ENCODE measurements around the gene PDLIM1.

The PDLIM1 gene

GRCh38 chr10:95281206-95281605, 9.6 kb downstream of the PDLIM1 start:
- Histone ChIP-seq H3K27ac (ENCODE audit: low read length) (no peak overlapping the region), H2AFZ (ENCODE audit: low read length) (no peak overlapping the region), H3K4me2 (ENCODE audit: low read depth, low read length) (no peak overlapping the region), H3K36me3 (replicated peaks; ENCODE audit: insufficient read depth, low read length) (no peaks in the 10 kb centered on the region), H3K27me3 (replicated peaks; ENCODE audit: insufficient read depth, low read length) (no peaks in the 10 kb centered on the region), H3K9me3 (replicated peaks; ENCODE audit: insufficient read depth, low read length) (no peaks in the 10 kb centered on the region), H3K79me2 (ENCODE audit: low read length) (peaks cover 99% of the 10 kb centered on the region), H3F3A (ENCODE audit: insufficient read depth, low read length) (no peaks in the 10 kb centered on the region), H3K9ac (ENCODE audit: low read length) (no peak overlapping the region), H4K20me1 (ENCODE audit: insufficient read depth, low read length) (no peaks in the 10 kb centered on the region; the same call in 1 of the 2 replicates), H3K4me3 (ENCODE audit: low read length) (no peak overlapping the region), H3K4me1 (ENCODE audit: low read length) (no peaks in the 10 kb centered on the region), H3K9me2 (replicated peaks; ENCODE audit: insufficient read depth, low read length) (no peaks in the 10 kb centered on the region)
- TF ChIP-seq CTCF (IDR thresholded peaks at IDR 0.05; ENCODE audit: low read length) (no peak), EZH2 (optimal IDR thresholded peaks at IDR 0.05; ENCODE audit: low read depth, low read length) (no peak), EZH2phosphoT487 (IDR thresholded peaks at IDR 0.05; ENCODE audit: low read length) (no peak)
- DNase-seq = no peak

GRCh38 chr10:95280637-95281036, 10.2 kb downstream of the PDLIM1 start:
- H3K79me2 ChIP-seq (ENCODE audit: low read length) = peaks cover 99% of the 10 kb centered on the region

GRCh38 chr10:95279042-95279820, 11.6 kb downstream of the PDLIM1 start:
- Histone ChIP-seq H3K9ac (ENCODE audit: low read length) (no peak overlapping the region), H2AFZ (ENCODE audit: low read length) (no peak overlapping the region), H3K27me3 (replicated peaks; ENCODE audit: insufficient read depth, low read length) (no peaks in the 10 kb centered on the region), H3K79me2 (ENCODE audit: low read length) (peaks cover 99% of the 10 kb centered on the region), H3K36me3 (replicated peaks; ENCODE audit: insufficient read depth, low read length) (no peaks in the 10 kb centered on the region), H3K9me3 (replicated peaks; ENCODE audit: insufficient read depth, low read length) (no peaks in the 10 kb centered on the region), H3K4me2 (ENCODE audit: low read depth, low read length) (no peak overlapping the region), H3K4me1 (ENCODE audit: low read length) (no peaks in the 10 kb centered on the region), H3K27ac (ENCODE audit: low read length) (no peak overlapping the region), H3F3A (ENCODE audit: insufficient read depth, low read length) (no peaks in the 10 kb centered on the region), H4K20me1 (ENCODE audit: insufficient read depth, low read length) (peaks cover 4% of the 10 kb centered on the region; the same call in 1 of the 2 replicates), H3K4me3 (ENCODE audit: low read length) (no peak overlapping the region), H3K9me2 (replicated peaks; ENCODE audit: insufficient read depth, low read length) (no peaks in the 10 kb centered on the region)
- TF ChIP-seq CTCF (IDR thresholded peaks at IDR 0.05; ENCODE audit: low read length) (no peak), EZH2 (optimal IDR thresholded peaks at IDR 0.05; ENCODE audit: low read depth, low read length) (no peak), EZH2phosphoT487 (IDR thresholded peaks at IDR 0.05; ENCODE audit: low read length) (no peak)
- no peak for DNase-seq

More at GRCh38 chr10:95280637-95281036, 10.2 kb downstream of the PDLIM1 start:
- no peaks in the 10 kb centered on the region for H3K4me1 ChIP-seq (ENCODE audit: low read length)
- no peak overlapping the region for H3K27ac ChIP-seq (ENCODE audit: low read length)
- H3K9me2 ChIP-seq (replicated peaks; ENCODE audit: insufficient read depth, low read length) = no peaks in the 10 kb centered on the region
- H3K36me3 ChIP-seq (replicated peaks; ENCODE audit: insufficient read depth, low read length) = no peaks in the 10 kb centered on the region
- DNase-seq = no peak
- no peaks in the 10 kb centered on the region; the same call in 1 of the 2 replicates for H4K20me1 ChIP-seq (ENCODE audit: insufficient read depth, low read length)
- no peaks in the 10 kb centered on the region for H3F3A ChIP-seq (ENCODE audit: insufficient read depth, low read length)
- H3K9ac ChIP-seq (ENCODE audit: low read length) = no peak overlapping the region
- TF ChIP-seq EZH2phosphoT487 (IDR thresholded peaks at IDR 0.05; ENCODE audit: low read length) (no peak), EZH2 (optimal IDR thresholded peaks at IDR 0.05; ENCODE audit: low read depth, low read length) (no peak), CTCF (IDR thresholded peaks at IDR 0.05; ENCODE audit: low read length) (no peak)
- no peak overlapping the region for H2AFZ ChIP-seq (ENCODE audit: low read length)
- H3K4me3 ChIP-seq (ENCODE audit: low read length) = no peak overlapping the region
- H3K9me3 ChIP-seq (replicated peaks; ENCODE audit: insufficient read depth, low read length) = no peaks in the 10 kb centered on the region
- H3K27me3 ChIP-seq (replicated peaks; ENCODE audit: insufficient read depth, low read length) = no peaks in the 10 kb centered on the region
- no peak overlapping the region for H3K4me2 ChIP-seq (ENCODE audit: low read depth, low read length)
